ENCODE results near the gene HDAC1.

DNA sequence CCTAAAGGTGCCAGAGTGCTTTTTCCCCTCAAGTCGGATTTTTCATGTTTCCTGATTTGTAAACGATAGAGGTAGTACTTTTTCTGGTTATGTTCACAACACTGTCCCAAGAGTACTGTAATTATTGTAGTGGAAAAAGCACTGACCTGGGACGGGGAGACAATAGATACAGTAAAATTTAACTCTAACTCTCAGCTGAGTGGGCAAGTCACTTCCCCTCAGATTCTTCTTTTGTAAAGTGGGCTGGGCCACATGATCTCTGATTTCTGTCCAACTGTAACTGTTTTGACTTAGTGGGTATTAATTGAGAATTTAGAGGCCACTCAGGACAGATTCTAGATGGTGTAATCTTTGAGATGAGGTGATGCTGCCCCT lies 25.0 kb downstream of the HDAC1 start:
- TF ChIP-seq, protein P1, sequence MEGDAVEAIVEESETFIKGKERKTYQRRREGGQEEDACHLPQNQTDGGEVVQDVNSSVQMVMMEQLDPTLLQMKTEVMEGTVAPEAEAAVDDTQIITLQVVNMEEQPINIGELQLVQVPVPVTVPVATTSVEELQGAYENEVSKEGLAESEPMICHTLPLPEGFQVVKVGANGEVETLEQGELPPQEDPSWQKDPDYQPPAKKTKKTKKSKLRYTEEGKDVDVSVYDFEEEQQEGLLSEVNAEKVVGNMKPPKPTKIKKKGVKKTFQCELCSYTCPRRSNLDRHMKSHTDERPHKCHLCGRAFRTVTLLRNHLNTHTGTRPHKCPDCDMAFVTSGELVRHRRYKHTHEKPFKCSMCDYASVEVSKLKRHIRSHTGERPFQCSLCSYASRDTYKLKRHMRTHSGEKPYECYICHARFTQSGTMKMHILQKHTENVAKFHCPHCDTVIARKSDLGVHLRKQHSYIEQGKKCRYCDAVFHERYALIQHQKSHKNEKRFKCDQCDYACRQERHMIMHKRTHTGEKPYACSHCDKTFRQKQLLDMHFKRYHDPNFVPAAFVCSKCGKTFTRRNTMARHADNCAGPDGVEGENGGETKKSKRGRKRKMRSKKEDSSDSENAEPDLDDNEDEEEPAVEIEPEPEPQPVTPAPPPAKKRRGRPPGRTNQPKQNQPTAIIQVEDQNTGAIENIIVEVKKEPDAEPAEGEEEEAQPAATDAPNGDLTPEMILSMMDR (IDR thresholded peaks at IDR 0.05): no peak
- TF ChIP-seq ZFX (IDR thresholded peaks at IDR 0.05; ENCODE audit: borderline replicate concordance): no peak
